Fibroblast of the aortic adventitia (primary cell): ENCODE results near the gene TDRD6. TPM values are rescaled to one million over a fixed set of nuclear protein-coding genes. Genes with fewer than 3 reads are reported as not detected.

Experiments
- DNase-seq: peaks from one replicate; pipeline ENCODE4 v3.0.0-alpha.2; 2010; ENCODE audit warnings: low read depth
- H3K4me3 ChIP-seq: 2 replicates; pipeline ENCODE4 v1.5.1; 2011; ENCODE audit warnings: low read depth, mild to moderate bottlenecking, control low read depth, low read length, moderate library complexity
- total RNA-seq: library from RNA; depleted of rRNA; stranded (reverse); fragments of >200 nt; gene quantifications from 2 replicates; pipeline ENCODE4 v1.2.3, GENCODE V29; 2012; ENCODE audit warnings: low replicate concordance
- TF ChIP-seq, protein P1 (sequence below): IDR thresholded peaks from 2 replicates; pipeline ENCODE4 v1.5.1; 2011; ENCODE audit warnings: mild to moderate bottlenecking, low read length, control low read depth, inconsistent platforms; ENCODE audit not compliant: insufficient read depth

Gene TDRD6
- total RNA-seq, 1 donor: 0.18 TPM

DNA sequence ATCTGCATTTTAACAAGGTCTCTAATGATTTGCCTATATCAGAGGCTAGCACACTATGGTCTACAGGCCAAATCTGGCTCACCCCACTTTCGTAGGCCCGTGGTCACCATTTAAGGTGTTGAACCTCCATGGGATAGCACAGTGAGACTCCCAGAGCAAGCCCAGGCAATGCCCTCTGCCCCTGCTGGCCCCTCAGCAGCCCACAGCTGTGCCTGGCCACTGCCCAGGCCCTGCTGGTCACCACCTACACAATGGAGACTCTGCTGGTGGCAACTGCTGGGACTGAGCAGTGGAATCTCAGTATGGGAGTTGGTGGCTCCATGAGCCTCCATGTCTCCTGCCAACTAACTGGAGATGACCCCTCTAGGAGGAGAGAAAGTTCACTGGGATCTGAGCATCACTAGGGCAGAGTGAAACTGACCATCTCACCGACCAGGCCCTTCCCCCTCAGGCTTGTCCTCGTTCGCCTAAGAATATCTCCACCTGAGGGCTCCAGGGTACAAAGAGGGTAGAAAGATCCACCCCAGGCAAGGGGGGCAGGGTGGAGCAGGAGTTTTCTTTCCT lies 61.3 kb downstream of the TDRD6 start:
- no peak overlapping the region for H3K4me3 ChIP-seq
- TF ChIP-seq, protein P1, sequence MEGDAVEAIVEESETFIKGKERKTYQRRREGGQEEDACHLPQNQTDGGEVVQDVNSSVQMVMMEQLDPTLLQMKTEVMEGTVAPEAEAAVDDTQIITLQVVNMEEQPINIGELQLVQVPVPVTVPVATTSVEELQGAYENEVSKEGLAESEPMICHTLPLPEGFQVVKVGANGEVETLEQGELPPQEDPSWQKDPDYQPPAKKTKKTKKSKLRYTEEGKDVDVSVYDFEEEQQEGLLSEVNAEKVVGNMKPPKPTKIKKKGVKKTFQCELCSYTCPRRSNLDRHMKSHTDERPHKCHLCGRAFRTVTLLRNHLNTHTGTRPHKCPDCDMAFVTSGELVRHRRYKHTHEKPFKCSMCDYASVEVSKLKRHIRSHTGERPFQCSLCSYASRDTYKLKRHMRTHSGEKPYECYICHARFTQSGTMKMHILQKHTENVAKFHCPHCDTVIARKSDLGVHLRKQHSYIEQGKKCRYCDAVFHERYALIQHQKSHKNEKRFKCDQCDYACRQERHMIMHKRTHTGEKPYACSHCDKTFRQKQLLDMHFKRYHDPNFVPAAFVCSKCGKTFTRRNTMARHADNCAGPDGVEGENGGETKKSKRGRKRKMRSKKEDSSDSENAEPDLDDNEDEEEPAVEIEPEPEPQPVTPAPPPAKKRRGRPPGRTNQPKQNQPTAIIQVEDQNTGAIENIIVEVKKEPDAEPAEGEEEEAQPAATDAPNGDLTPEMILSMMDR: no peak
- no peak for DNase-seq

GRCh38 chr6:46749731-46750130 lies 62.0 kb downstream of the TDRD6 start:
- H3K4me3 ChIP-seq: no peak overlapping the region
- TF ChIP-seq, protein P1: no peak
- no peak for DNase-seq

DNA sequence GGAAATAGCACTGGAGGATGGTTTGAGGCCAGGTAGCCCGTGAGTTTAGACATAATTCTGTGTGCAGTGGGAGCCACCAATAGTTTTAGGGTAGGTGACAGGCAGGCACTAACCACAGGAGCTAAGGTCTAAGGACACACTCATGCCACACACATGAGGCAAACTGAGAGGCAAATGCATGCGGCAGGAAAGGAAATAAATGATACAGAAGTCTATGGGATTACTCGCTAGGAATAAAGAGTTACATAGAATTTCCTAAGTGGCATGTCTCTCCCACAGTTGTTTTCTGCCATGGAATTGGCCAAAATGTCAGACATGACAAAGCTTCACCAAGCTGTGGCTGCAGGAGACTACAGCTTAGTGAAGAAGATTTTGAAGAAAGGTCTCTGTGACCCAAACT lies 64.0 kb downstream of the TDRD6 start:
- no peak for DNase-seq
- TF ChIP-seq, protein P1: no peak
- no peak overlapping the region for H3K4me3 ChIP-seq

Other genes with a start within 250 kb of the TDRD6 start
- gene RCAN2, start 196.4 kb upstream of the TDRD6 start, total RNA-seq: 8.0 and 14.9 TPM in 2 replicates
- 0.63 and 4.7 TPM in 2 replicates for gene CYP39A1, start 35.1 kb upstream of the TDRD6 start, total RNA-seq
- 6.2 and 27.3 TPM in 2 replicates for gene SLC25A27, start 34.9 kb upstream of the TDRD6 start, total RNA-seq
- 7.8 TPM in 1 of 2 replicates, not detected in the other for gene PLA2G7, start 47.5 kb downstream of the TDRD6 start, total RNA-seq
- gene ANKRD66, start 59.0 kb downstream of the TDRD6 start, total RNA-seq: not detected in 2 replicates
- gene MEP1A, start 105.5 kb downstream of the TDRD6 start, total RNA-seq: not detected in 2 replicates
- under 0.01 and 15.9 TPM in 2 replicates for gene ADGRF5, start 234.1 kb downstream of the TDRD6 start, total RNA-seq